ENCODE results near the gene DOCK1. TPM values are rescaled to one million over a fixed set of nuclear protein-coding genes. Genes with fewer than 3 reads are reported as not detected.

DOCK1 gene
- total RNA-seq, 4 donors from 2014 or later: 50.8 to 59.0 (median 53.6) TPM

DNA sequence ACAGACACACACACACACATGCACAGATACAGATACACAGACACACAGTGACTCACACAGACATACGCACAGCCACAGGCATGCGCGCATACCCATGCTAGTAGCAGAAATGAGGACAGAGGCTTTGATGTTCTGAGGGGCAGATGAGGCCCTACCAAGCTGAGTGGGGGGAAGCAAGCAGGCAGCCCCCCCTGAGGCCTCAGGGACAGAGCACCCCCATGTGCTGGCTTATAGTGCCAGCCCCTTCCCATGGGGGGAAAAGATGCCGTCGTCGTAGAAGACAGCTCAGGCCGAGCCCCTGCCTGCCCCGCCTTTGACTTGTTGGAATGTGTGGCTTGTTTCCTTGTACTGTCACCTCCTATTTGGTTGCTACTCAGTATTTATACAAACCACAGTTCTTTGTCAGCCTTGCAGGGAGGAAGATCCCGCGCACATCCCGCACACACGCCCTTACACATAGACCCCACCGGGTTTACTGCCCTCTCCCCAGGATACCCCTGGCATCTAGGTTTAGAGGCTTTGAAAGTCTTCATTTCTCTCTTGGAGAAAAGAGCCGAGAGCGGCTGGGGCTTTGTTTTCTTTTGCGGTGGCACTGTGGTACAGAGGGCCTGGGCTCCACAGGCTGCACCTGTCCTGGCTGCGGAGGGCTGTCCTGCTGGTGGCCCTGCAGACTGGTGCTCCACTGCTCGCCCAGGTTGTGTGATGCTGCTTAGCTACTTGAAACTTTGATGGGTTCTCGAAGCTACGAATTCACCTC lies 112.5 kb downstream of the DOCK1 start:
- Histone ChIP-seq H3K4me1 (peaks cover 0 to 11% (median 5%) of the 10 kb centered on the region in 3 donors), H3K27me3 (no peaks in the 10 kb centered on the region), H3K4me3 (no peak overlapping the region), H3K36me3 (peaks cover 0 to 66% of the 10 kb centered on the region in 2 donors), H3K27ac (no peak overlapping the region), H3K9me3 (no peaks in the 10 kb centered on the region)
- no peak for ATAC-seq
- TF ChIP-seq, protein P1, sequence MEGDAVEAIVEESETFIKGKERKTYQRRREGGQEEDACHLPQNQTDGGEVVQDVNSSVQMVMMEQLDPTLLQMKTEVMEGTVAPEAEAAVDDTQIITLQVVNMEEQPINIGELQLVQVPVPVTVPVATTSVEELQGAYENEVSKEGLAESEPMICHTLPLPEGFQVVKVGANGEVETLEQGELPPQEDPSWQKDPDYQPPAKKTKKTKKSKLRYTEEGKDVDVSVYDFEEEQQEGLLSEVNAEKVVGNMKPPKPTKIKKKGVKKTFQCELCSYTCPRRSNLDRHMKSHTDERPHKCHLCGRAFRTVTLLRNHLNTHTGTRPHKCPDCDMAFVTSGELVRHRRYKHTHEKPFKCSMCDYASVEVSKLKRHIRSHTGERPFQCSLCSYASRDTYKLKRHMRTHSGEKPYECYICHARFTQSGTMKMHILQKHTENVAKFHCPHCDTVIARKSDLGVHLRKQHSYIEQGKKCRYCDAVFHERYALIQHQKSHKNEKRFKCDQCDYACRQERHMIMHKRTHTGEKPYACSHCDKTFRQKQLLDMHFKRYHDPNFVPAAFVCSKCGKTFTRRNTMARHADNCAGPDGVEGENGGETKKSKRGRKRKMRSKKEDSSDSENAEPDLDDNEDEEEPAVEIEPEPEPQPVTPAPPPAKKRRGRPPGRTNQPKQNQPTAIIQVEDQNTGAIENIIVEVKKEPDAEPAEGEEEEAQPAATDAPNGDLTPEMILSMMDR (IDR thresholded peaks at IDR 0.05): no peak
- TF ChIP-seq POLR2AphosphoS5 (IDR thresholded peaks at IDR 0.05) (no peak), EP300 (IDR thresholded peaks at IDR 0.05) (no peak), POLR2A (IDR thresholded peaks at IDR 0.05) (no peak)
- 89 to 93% methylated on average over 10 to 11 of the region's 20 CpGs for WGBS, 2 donors (ENCODE audit: low coverage in 1 of 2)

DNA sequence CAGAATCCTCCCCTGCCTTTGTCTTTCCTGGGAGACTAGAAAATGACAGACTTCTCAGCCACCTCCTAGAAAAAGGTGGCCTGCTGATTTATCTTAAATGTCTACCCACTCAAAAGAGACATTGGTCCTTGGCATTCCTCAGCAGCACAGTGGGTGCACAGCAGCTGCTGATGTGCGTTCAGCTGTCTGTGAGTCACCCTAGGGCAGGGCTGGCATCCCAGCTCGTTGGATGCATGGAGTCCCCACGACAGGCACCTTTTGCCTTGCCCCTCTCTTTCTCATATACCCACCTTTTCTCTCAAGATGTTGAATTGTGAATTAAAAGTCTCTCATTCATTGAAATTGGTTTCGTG lies 113.0 kb downstream of the DOCK1 start:
- Histone ChIP-seq H3K9me3 (no peaks in the 10 kb centered on the region), H3K4me1 (peaks cover 0 to 5% (median 0%) of the 10 kb centered on the region in 3 donors), H3K4me3 (no peak overlapping the region), H3K27ac (no peak overlapping the region), H3K36me3 (peaks cover 0 to 69% of the 10 kb centered on the region in 2 donors), H3K27me3 (no peaks in the 10 kb centered on the region)
- 93% methylated on average over 3 to 4 of the region's 4 CpGs for WGBS, 2 donors (ENCODE audit: low coverage in 1 of 2)
- TF ChIP-seq POLR2A (IDR thresholded peaks at IDR 0.05) (no peak), EP300 (IDR thresholded peaks at IDR 0.05) (no peak), POLR2AphosphoS5 (IDR thresholded peaks at IDR 0.05) (no peak)
- TF ChIP-seq, protein P1 (IDR thresholded peaks at IDR 0.05): no peak
- ATAC-seq: no peak

- peaks cover 0 to 74% of the 10 kb centered on the region in 2 donors for H3K36me3 ChIP-seq
- H3K4me3 ChIP-seq: no peak overlapping the region
- no peak overlapping the region for H3K27ac ChIP-seq
- no peak for TF ChIP-seq EP300 (IDR thresholded peaks at IDR 0.05)
- TF ChIP-seq, protein P1 (IDR thresholded peaks at IDR 0.05): no peak
- TF ChIP-seq POLR2AphosphoS5 (IDR thresholded peaks at IDR 0.05): no peak
- no peak for TF ChIP-seq POLR2A (IDR thresholded peaks at IDR 0.05)
- WGBS, 2 donors (ENCODE audit: low coverage in 1 of 2): 96% methylated on average over 7 of the region's 8 CpGs; no CpG with 5 or more reads in 1 of the 2 donors
- no peaks in the 10 kb centered on the region for H3K9me3 ChIP-seq
- H3K4me1 ChIP-seq: peaks cover 0 to under 1% (median 0%) of the 10 kb centered on the region in 3 donors
- ATAC-seq: no peak
- no peaks in the 10 kb centered on the region for H3K27me3 ChIP-seq
Measured at GRCh38 chr10:127018766-127019165, 113.5 kb downstream of the DOCK1 start.

- H3K27ac ChIP-seq: no peak overlapping the region
- H3K4me3 ChIP-seq: no peak overlapping the region
- H3K27me3 ChIP-seq: no peaks in the 10 kb centered on the region
- 100% methylated on average over 1 to 2 of the region's 3 CpGs for WGBS, 2 donors (ENCODE audit: low coverage in 1 of 2)
- H3K4me1 ChIP-seq: peaks cover 0 to 14% (median 0%) of the 10 kb centered on the region in 3 donors
- ATAC-seq: no peak
- H3K36me3 ChIP-seq: peaks cover 0 to 77% of the 10 kb centered on the region in 2 donors
- H3K9me3 ChIP-seq: no peaks in the 10 kb centered on the region
- TF ChIP-seq POLR2AphosphoS5 (IDR thresholded peaks at IDR 0.05): no peak
- TF ChIP-seq POLR2A (IDR thresholded peaks at IDR 0.05): no peak
- TF ChIP-seq EP300 (IDR thresholded peaks at IDR 0.05): no peak
- TF ChIP-seq, protein P1 (IDR thresholded peaks at IDR 0.05): no peak
Measured at GRCh38 chr10:127020260-127020659, 115.0 kb downstream of the DOCK1 start.

DNA sequence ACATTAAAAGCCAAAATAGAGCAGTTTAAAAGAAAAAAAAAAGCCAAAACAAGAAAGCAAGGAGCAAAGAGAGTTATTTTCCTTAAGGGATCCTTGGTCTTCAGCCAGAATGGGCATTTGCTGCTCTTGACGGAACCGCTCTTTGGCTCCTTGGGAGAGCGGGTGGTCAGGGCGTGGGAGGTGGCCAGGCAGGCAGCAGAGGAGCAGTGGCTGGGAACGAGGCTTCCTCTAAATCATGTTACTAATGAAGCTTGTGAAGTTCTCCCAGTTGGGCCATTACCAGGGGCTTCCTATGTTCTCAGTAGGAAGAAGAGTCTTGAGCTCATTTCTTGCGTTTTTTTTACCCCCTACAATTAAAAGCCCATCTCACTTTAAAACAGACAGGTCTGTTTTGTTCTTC lies 116.6 kb downstream of the DOCK1 start:
- Histone ChIP-seq H3K4me3 (no peak overlapping the region), H3K9me3 (no peaks in the 10 kb centered on the region), H3K36me3 (peaks cover 0 to 75% of the 10 kb centered on the region in 2 donors), H3K4me1 (peaks cover 0 to 18% (median 0%) of the 10 kb centered on the region in 3 donors), H3K27me3 (no peaks in the 10 kb centered on the region), H3K27ac (no peak overlapping the region)
- ATAC-seq: no peak
- TF ChIP-seq POLR2A (IDR thresholded peaks at IDR 0.05) (no peak), EP300 (IDR thresholded peaks at IDR 0.05) (no peak), POLR2AphosphoS5 (IDR thresholded peaks at IDR 0.05) (no peak)
- TF ChIP-seq, protein P1 (IDR thresholded peaks at IDR 0.05): no peak
- WGBS, 2 donors (ENCODE audit: low coverage in 1 of 2): 87 to 89% methylated on average over 6 of the region's 6 CpGs
